Neural cell (in vitro differentiated cells): ENCODE results near the gene KCNJ16. TPM values are rescaled to one million over a fixed set of nuclear protein-coding genes. Genes with fewer than 3 reads are reported as not detected.

ENCODE experiments used
- H2AFZ ChIP-seq: fragments of 200-600, 300-800 bp; sonication (generic), shearing (Covaris generic); 2 replicates; pipeline ENCODE4 v1.6.0; 2014; ENCODE audit warnings: low read depth, mild to moderate bottlenecking, antibody characterized with exemption, low read length, moderate library complexity
- H3F3A ChIP-seq: fragments of 200-600 bp; shearing (Covaris generic); 2 replicates; pipeline ENCODE4 v1.6.1; 2016; ENCODE audit warnings: mild to moderate bottlenecking, moderate library complexity, mixed read lengths, antibody characterized with exemption, low read length; ENCODE audit not compliant: insufficient read depth, poor library complexity, severe bottlenecking
- H3K27ac ChIP-seq: fragments of 200-600, 300-800 bp; sonication (generic), shearing (Covaris generic); 2 replicates; pipeline ENCODE4 v1.5.1; 2014; ENCODE audit warnings: mild to moderate bottlenecking, low read length, moderate library complexity
- H3K27me3 ChIP-seq: fragments of 300-800, 200-600 bp; sonication (generic), shearing (Covaris generic); 2 replicates; pipeline ENCODE4 v1.6.0; 2014; ENCODE audit warnings: mild to moderate bottlenecking, low read depth, low read length, moderate library complexity; ENCODE audit not compliant: insufficient read depth
- H3K36me3 ChIP-seq: fragments of 300-800, 200-600 bp; sonication (generic), shearing (Covaris generic); 2 replicates; pipeline ENCODE4 v1.5.1; 2014; ENCODE audit warnings: mild to moderate bottlenecking, antibody characterized with exemption, low read length, moderate library complexity; ENCODE audit not compliant: insufficient read depth
- H3K4me2 ChIP-seq: fragments of 300-800, 200-600 bp; sonication (generic), shearing (Covaris generic); 2 replicates; pipeline ENCODE4 v1.6.0; 2014; ENCODE audit warnings: mild to moderate bottlenecking, low read length
- H3K4me3 ChIP-seq: fragments of 300-800, 200-600 bp; sonication (generic), shearing (Covaris generic); 2 replicates; pipeline ENCODE4 v1.5.1; 2014; ENCODE audit warnings: mild to moderate bottlenecking, low read length, moderate library complexity
- H3K79me2 ChIP-seq: fragments of 200-600 bp; shearing (Covaris generic); replicated peaks from 2 replicates; pipeline ENCODE4 v1.6.0; 2014; ENCODE audit warnings: mild to moderate bottlenecking, low read length, moderate library complexity; ENCODE audit not compliant: insufficient read depth
- H3K9ac ChIP-seq: fragments of 300-800, 200-600 bp; sonication (generic), shearing (Covaris generic); 2 replicates; pipeline ENCODE4 v1.6.1; 2016; ENCODE audit warnings: mild to moderate bottlenecking, low read length, mixed read lengths
- H3K9me2 ChIP-seq: fragments of 200-600 bp; shearing (Covaris generic); 2 replicates; pipeline ENCODE4 v1.6.1; 2016; ENCODE audit warnings: mild to moderate bottlenecking, low read length, mixed read lengths; ENCODE audit not compliant: insufficient read depth
- H3K9me3 ChIP-seq: fragments of 200-600, 300-800 bp; sonication (generic), shearing (Covaris generic); 2 replicates; pipeline ENCODE4 v1.6.1; 2016; ENCODE audit warnings: mild to moderate bottlenecking, mixed run types, low read length, moderate library complexity, mixed read lengths
- H4K20me1 ChIP-seq: fragments of 200-600 bp; shearing (Covaris generic); 2 replicates; pipeline ENCODE4 v1.6.1; 2016; ENCODE audit warnings: mild to moderate bottlenecking, mixed run types; ENCODE audit not compliant: insufficient read depth
- EP300 ChIP-seq: fragments of 450-650 bp; conservative IDR thresholded peaks from 2 replicates; pipeline ENCODE4 v1.6.1; 2014; ENCODE audit warnings: antibody characterized with exemption, mild to moderate bottlenecking, moderate library complexity; ENCODE audit not compliant: poor library complexity, severe bottlenecking
- EZH2 ChIP-seq: fragments of 200-600, 300-800 bp; shearing (Covaris generic), sonication (generic); IDR thresholded peaks from 2 replicates; pipeline ENCODE4 v1.6.1; 2014; ENCODE audit warnings: antibody characterized with exemption, low read length, borderline replicate concordance, mild to moderate bottlenecking; ENCODE audit not compliant: insufficient read depth, poor library complexity, severe bottlenecking
- MXI1 ChIP-seq: fragments of 450-650 bp; conservative IDR thresholded peaks from 2 replicates; pipeline ENCODE4 v1.6.1; 2014; ENCODE audit warnings: antibody characterized with exemption, mild to moderate bottlenecking; ENCODE audit not compliant: poor library complexity, severe bottlenecking
- POLR2AphosphoS5 ChIP-seq: IDR thresholded peaks from 2 replicates; pipeline ENCODE4 v1.6.1; 2012
- RAD21 ChIP-seq: fragments of 450-650 bp; conservative IDR thresholded peaks from 2 replicates; pipeline ENCODE4 v1.6.1; 2014; ENCODE audit warnings: antibody characterized with exemption, mild to moderate bottlenecking, moderate library complexity
- SMC3 ChIP-seq: fragments of 450-650 bp; conservative IDR thresholded peaks from 2 replicates; pipeline ENCODE4 v1.6.1; 2014; ENCODE audit warnings: antibody characterized with exemption, mild to moderate bottlenecking, moderate library complexity; ENCODE audit not compliant: poor library complexity
- TAF1 ChIP-seq: IDR thresholded peaks from 2 replicates; pipeline ENCODE4 v1.6.1; 2012; ENCODE audit warnings: low read depth
- polyA plus RNA-seq: library from polyadenylated mRNA; depleted of rRNA; stranded (reverse); fragments of >200 nt; gene quantifications from 2 replicates; pipeline ENCODE4 v1.2.3, GENCODE V29; 2014
- TF ChIP-seq, protein P1 (sequence below): fragments of 450-650 bp; IDR thresholded peaks from 2 replicates; pipeline ENCODE4 v1.5.1; 2014; ENCODE audit warnings: antibody characterized with exemption, mild to moderate bottlenecking, moderate library complexity; ENCODE audit not compliant: poor library complexity, severe bottlenecking
- TF ChIP-seq, protein P2 (sequence below): IDR thresholded peaks from 2 replicates; pipeline ENCODE4 v1.6.1; 2012; ENCODE audit warnings: borderline replicate concordance

KCNJ16 gene
- polyA plus RNA-seq, 1 donor from 2014 or later = 1.7 TPM

DNA sequence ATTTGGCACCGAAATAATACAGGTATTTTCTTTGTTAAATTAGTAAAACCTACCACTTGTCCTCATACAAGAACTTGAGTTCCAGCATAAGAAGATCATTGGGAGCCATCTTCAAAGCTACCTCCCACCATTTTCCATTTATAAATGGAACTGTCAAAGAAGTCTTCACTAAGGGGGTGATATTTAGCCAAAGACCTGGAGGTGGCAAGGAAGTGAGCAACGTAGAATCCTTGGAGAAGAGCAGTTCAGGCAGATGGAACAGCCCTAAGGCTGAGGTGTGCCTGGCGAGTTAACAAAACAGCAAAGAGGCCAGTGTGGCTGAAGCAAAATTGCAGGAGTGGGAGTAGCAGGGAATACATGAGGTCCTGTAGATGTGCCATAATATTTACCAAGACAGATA is 1.8 kb downstream of the KCNJ16 start:
- no peaks in the 10 kb centered on the region for H4K20me1 ChIP-seq
- H2AFZ ChIP-seq = no peak overlapping the region
- H3K4me3 ChIP-seq = no peak overlapping the region
- no peaks in the 10 kb centered on the region for H3K79me2 ChIP-seq
- no peak overlapping the region for H3K27ac ChIP-seq
- H3K9me2 ChIP-seq = no peaks in the 10 kb centered on the region
- TF ChIP-seq POLR2AphosphoS5 (no peak), TAF1 (no peak), EZH2 (no peak), MXI1 (no peak)
- TF ChIP-seq, protein P1, sequence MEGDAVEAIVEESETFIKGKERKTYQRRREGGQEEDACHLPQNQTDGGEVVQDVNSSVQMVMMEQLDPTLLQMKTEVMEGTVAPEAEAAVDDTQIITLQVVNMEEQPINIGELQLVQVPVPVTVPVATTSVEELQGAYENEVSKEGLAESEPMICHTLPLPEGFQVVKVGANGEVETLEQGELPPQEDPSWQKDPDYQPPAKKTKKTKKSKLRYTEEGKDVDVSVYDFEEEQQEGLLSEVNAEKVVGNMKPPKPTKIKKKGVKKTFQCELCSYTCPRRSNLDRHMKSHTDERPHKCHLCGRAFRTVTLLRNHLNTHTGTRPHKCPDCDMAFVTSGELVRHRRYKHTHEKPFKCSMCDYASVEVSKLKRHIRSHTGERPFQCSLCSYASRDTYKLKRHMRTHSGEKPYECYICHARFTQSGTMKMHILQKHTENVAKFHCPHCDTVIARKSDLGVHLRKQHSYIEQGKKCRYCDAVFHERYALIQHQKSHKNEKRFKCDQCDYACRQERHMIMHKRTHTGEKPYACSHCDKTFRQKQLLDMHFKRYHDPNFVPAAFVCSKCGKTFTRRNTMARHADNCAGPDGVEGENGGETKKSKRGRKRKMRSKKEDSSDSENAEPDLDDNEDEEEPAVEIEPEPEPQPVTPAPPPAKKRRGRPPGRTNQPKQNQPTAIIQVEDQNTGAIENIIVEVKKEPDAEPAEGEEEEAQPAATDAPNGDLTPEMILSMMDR = no peak
- H3K9me3 ChIP-seq = no peaks in the 10 kb centered on the region
- H3F3A ChIP-seq = no peaks in the 10 kb centered on the region
- no peaks in the 10 kb centered on the region for H3K36me3 ChIP-seq
- H3K27me3 ChIP-seq = no peaks in the 10 kb centered on the region
- H3K4me2 ChIP-seq = no peak overlapping the region
- no peak overlapping the region for H3K9ac ChIP-seq

DNA sequence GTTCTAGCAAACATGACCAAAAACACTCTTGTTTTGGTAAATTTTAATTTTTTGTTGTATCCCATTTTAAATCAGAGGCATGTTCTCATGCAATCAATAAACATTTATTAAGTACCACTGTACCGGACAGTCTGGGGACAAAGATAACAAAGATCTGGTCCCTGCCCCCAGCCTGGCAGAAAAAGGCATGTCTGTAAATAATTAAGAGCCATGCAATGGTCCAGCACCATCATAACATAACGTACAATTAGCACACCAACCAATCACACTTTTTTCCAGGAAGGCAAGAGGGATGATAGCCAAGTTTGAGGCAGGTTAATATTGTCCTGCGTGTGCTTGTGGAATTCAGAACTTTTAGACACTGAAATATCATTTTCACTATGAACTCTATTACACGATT is 3.5 kb downstream of the KCNJ16 start:
- Histone ChIP-seq H4K20me1 (no peaks in the 10 kb centered on the region), H3K9me2 (no peaks in the 10 kb centered on the region), H3K27ac (no peak overlapping the region), H3K4me3 (no peak overlapping the region), H3K9me3 (no peaks in the 10 kb centered on the region), H3K36me3 (no peaks in the 10 kb centered on the region), H3K9ac (no peak overlapping the region), H3K79me2 (no peaks in the 10 kb centered on the region), H3K27me3 (no peaks in the 10 kb centered on the region), H3K4me2 (no peak overlapping the region), H2AFZ (no peak overlapping the region), H3F3A (no peaks in the 10 kb centered on the region)
- TF ChIP-seq, protein P1 = no peak
- no peak for TF ChIP-seq RAD21
- no peak for TF ChIP-seq SMC3
- no peak for TF ChIP-seq POLR2AphosphoS5
- TF ChIP-seq TAF1 = no peak
- TF ChIP-seq, protein P2, sequence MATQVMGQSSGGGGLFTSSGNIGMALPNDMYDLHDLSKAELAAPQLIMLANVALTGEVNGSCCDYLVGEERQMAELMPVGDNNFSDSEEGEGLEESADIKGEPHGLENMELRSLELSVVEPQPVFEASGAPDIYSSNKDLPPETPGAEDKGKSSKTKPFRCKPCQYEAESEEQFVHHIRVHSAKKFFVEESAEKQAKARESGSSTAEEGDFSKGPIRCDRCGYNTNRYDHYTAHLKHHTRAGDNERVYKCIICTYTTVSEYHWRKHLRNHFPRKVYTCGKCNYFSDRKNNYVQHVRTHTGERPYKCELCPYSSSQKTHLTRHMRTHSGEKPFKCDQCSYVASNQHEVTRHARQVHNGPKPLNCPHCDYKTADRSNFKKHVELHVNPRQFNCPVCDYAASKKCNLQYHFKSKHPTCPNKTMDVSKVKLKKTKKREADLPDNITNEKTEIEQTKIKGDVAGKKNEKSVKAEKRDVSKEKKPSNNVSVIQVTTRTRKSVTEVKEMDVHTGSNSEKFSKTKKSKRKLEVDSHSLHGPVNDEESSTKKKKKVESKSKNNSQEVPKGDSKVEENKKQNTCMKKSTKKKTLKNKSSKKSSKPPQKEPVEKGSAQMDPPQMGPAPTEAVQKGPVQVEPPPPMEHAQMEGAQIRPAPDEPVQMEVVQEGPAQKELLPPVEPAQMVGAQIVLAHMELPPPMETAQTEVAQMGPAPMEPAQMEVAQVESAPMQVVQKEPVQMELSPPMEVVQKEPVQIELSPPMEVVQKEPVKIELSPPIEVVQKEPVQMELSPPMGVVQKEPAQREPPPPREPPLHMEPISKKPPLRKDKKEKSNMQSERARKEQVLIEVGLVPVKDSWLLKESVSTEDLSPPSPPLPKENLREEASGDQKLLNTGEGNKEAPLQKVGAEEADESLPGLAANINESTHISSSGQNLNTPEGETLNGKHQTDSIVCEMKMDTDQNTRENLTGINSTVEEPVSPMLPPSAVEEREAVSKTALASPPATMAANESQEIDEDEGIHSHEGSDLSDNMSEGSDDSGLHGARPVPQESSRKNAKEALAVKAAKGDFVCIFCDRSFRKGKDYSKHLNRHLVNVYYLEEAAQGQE = no peak
- TF ChIP-seq EZH2 = no peak
- TF ChIP-seq EP300 = no peak
- no peak for TF ChIP-seq MXI1
